ENCODE data around the gene TRIM44.

Gene TRIM44

DNA sequence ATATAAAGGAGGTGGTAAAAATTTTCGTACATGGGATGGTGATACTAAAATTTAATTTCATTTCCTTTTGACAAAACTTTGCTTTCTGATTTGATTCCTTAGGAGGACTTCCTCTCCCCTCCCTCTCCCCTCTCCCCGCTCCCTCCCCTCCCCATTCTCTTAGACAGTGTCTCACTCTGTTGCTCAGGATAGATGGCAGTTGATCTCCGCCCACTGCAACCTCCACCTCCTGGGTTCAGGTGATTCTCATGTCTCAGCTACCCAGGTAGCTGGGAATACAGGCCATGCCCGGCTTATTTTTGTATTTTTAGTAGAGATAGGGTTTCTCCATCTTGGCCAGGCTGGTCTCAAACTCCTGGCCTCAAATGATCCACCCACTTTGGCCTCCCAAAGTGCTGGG, 15.9 kb downstream of the TRIM44 start:
- DNase-seq (ENCODE audit: low read depth in 2 of 2) = no peak

GRCh38 chr11:35678975-35679374, 16.4 kb downstream of the TRIM44 start:
- DNase-seq (ENCODE audit: low read depth in 2 of 2) = no peak
- no peak overlapping the region for H3K4me3 ChIP-seq (replicated peaks in 1 of 2; ENCODE audit: low read depth in 2 of 2, low read length in 2 of 2)
- TF ChIP-seq, protein P1, sequence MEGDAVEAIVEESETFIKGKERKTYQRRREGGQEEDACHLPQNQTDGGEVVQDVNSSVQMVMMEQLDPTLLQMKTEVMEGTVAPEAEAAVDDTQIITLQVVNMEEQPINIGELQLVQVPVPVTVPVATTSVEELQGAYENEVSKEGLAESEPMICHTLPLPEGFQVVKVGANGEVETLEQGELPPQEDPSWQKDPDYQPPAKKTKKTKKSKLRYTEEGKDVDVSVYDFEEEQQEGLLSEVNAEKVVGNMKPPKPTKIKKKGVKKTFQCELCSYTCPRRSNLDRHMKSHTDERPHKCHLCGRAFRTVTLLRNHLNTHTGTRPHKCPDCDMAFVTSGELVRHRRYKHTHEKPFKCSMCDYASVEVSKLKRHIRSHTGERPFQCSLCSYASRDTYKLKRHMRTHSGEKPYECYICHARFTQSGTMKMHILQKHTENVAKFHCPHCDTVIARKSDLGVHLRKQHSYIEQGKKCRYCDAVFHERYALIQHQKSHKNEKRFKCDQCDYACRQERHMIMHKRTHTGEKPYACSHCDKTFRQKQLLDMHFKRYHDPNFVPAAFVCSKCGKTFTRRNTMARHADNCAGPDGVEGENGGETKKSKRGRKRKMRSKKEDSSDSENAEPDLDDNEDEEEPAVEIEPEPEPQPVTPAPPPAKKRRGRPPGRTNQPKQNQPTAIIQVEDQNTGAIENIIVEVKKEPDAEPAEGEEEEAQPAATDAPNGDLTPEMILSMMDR (IDR thresholded peaks at IDR 0.05; ENCODE audit: low read depth, low read length) = no peak

More for the DNA sequence above, 15.9 kb downstream of the TRIM44 start:
- no peak overlapping the region for H3K4me3 ChIP-seq (replicated peaks in 1 of 2; ENCODE audit: low read depth in 2 of 2, low read length in 2 of 2)
- TF ChIP-seq, protein P1 (IDR thresholded peaks at IDR 0.05; ENCODE audit: low read depth, low read length) = no peak

- H3K4me3 ChIP-seq (replicated peaks in 1 of 2; ENCODE audit: low read depth in 2 of 2, low read length in 2 of 2) = no peak overlapping the region
- no peak for DNase-seq (ENCODE audit: low read depth in 2 of 2)
- TF ChIP-seq, protein P1 (IDR thresholded peaks at IDR 0.05; ENCODE audit: low read depth, low read length) = no peak
These were observed 17.9 kb downstream of the TRIM44 start for GRCh38 chr11:35680506-35680905.

- no peak for DNase-seq (ENCODE audit: low read depth in 2 of 2)
These were observed 18.7 kb downstream of the TRIM44 start for GRCh38 chr11:35681163-35681767.

DNA sequence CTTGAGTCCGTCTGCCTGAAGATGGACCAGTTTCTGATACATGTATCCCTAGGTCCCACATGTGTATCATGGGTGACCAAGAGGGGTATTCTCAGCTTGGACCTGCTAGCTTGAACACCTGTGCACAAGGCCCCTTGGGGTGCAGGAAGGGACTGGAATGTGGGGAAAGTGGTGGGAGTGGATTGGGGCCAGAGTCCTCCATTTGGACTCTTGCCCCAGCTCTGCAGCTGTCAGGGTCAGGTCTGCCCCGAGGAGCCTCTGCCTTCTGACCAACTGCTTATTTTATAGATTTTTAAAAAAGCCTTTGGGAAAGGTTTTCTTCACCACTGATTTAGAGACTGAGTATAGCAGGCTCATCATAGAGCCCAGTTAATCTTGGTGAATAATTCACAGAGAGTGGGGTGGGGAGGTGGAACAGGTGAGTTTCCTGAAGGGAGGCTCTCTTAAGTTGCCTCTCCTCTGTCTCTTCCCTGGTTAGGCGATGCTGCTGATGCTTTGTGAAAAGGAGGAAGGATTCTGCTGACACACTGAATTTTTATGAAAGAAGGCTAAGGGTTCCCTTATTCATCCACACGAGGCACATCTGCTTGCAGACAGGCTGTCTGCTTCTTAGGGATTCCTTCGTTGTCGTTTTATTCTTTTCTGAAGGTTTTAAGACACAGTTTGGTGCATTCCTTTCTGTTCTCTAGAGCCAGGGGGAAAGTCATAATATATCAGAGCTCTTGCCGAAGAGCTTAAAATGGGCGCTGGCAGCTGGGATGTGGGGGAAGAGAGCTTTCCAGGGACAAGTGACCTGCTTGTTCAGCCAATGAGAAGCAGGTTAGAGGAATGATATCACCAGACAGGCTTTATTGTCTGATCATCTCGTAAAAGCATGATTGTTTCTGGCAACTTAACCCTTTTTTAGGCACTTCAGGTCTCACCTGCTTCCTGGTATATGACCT, 19.9 kb downstream of the TRIM44 start:
- peak; percentile 21 to 44 for DNase-seq (ENCODE audit: low read depth in 2 of 2)
- H3K4me3 ChIP-seq (replicated peaks in 1 of 2; ENCODE audit: low read depth in 2 of 2, low read length in 2 of 2) = no peak overlapping the region
- TF ChIP-seq, protein P1 (IDR thresholded peaks at IDR 0.05; ENCODE audit: low read depth, low read length) = no peak

More at GRCh38 chr11:35681163-35681767, 18.7 kb downstream of the TRIM44 start:
- no peak overlapping the region for H3K4me3 ChIP-seq (replicated peaks in 1 of 2; ENCODE audit: low read depth in 2 of 2, low read length in 2 of 2)
- TF ChIP-seq, protein P1 (IDR thresholded peaks at IDR 0.05; ENCODE audit: low read depth, low read length) = no peak

GRCh38 chr11:35683728-35684339, 21.3 kb downstream of the TRIM44 start:
- DNase-seq (ENCODE audit: low read depth in 2 of 2) = peak; percentile 30 to 71
- H3K4me3 ChIP-seq (replicated peaks in 1 of 2; ENCODE audit: low read depth in 2 of 2, low read length in 2 of 2) = no peak overlapping the region
- TF ChIP-seq, protein P1 (IDR thresholded peaks at IDR 0.05; ENCODE audit: low read depth, low read length) = no peak
